Fibroblast of skin of left quadriceps (primary cell): ENCODE data around the gene ARHGAP45.
A peak's percentile ranks its signal among the peaks of the same experiment; 100 is the strongest.
"Not testable (repeated sequence)": the region's sequence is repeated elsewhere in the genome, so short reads cannot be mapped to it uniquely, and the experiment has no call there.

ENCODE experiments used
- DNase-seq, 2 experiments: peaks; one replicate each; pipeline ENCODE4 v3.0.0-alpha.2; 2013; ENCODE audit warnings: low read depth in 2 of 2

Gene ARHGAP45

DNA sequence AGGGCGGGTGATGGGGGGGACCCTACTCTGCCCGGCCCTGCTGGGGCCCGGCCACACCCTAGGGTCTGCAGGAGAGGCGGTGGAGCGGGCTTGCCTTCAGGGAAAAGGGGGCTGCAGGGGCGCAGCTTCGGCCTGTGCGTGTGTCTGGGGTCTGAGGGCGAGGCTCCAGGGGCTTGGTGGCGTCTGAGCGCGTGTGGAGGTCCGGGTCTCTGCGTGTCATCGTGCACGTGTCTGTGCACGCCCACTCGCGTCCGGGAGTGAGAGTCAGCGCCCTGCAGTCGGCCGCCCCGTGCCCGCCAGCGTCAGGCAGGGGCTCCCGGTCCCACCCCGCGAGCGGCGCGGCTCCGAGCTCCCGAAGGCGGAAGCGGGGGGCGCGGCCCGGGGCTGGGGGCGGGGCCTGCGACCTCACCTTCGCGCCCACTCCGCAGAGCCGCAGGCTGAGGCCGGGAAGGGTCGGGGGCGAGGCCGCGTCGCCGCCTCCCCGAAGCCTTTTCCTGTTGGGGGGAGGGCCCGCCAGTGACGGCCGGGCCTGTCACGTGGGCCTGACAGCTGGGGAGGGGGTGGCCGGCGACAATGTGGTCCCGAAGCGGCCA, at the start of gene ARHGAP45:
TSS of gene ARHGAP45 (plus strand) at position 420 of the 593 bp plus-strand sequence. CDS start 239 bp downstream, outside the sequence.
- no peak for DNase-seq

DNA sequence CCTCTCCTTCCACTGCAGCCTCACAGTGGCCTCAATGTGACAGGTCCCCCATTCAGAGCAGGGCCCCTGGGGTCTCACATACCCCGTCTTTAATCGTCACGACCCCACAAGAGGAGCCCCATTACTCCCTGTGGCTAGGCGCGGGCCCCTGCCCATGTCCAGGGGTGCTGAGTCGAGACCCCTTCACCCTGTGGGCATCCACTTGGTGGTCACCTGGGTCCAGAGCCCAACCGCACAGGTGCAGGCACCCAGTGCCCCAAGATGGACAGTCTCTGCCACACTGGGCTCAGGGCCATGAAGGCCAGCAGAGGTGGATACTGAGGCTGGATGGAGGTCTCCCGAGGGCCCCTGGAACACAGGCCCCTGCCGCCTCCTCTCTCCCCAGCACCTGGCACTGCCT, 49.1 kb upstream of the ARHGAP45 start:
- DNase-seq = no peak

DNA sequence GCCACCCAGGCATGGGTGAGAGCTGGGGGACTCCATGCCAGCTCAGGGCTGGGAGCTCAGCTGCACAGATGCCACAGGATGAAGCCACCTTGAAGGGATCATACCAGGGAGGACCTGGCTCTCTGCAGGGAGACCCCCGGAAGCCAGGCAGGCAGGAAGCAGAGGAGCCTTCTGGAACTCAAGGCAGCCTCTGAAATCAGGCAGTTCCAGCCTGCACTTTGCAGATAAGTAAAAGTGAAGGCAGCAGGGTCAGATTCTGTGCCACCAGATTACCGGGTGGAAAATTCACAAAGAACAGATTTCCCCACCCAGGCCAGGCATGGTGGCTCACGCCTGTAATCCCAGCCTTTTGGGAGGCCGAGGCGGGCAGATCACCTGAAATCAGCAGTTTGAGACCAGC, 48.6 kb upstream of the ARHGAP45 start:
- DNase-seq = no peak

DNA sequence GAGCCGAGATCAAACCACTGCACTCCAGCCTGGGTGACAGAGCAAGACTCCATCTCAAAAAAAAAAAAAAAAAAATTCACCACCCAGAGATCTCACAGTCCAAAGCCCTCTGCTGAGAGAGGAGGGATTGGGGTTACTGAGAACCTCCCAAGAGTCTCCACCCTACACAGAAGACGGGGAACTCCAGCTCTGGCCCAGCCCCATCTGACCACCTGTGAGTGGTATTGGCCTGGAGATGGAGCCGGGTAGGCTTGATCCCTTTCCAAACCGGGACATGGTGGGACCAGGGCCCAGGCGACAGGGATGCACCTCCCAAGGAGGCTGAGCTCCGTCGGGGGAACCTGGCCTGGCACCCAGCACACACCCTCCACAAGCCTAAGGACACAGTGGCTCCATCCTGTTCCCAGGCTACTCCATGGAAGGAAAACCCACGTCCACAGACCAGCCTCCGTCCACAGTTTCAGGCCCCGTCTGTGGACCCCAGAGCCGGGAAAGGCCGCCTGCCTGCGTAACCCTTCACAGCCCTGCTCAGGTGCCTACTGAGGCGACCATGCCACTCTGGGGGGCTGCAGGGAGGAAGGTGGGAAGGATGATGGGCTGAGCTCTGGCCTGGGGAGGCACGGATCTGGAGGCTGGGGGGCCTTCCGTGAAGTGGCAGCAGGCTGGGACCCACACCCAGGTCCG, 47.9 kb upstream of the ARHGAP45 start:
- no peak for DNase-seq

GRCh38 chr19:1019616-1019961, 47.4 kb upstream of the ARHGAP45 start:
- no peak for DNase-seq

GRCh38 chr19:1019980-1020867, 46.7 kb upstream of the ARHGAP45 start:
- no peak for DNase-seq

DNA sequence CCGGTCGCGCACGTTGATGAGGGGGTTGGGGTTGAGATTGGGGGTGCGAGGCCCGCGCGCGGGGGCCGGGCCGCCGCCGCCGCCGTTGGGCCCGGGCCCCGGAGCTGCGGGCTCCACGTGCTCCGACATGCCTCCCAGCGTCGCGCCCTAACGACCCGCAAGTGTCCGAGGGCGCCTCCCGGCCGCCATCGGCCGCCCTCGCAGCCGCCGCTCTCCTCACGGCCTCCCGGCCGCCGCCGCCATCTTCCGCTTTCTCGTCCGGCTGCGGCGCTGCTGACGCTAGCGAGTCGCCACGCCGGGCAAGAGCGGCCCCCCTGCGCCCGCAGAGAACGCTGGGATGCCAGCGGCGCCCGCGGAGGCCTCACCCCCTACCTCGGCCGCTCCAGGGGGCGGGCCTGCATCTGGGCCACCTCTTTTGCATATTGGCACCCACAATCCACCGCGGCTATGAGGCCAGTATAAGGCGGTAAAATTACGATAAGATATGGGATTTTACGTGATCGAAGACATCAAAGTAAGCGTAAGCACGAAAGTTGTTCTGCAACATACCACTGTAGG, 46.0 kb upstream of the ARHGAP45 start, which contains the start of gene TMEM259:
TSS of gene TMEM259 (minus strand) at position 256 of the 558 bp plus-strand sequence. CDS start at position 129, 127 bp downstream.
- peak; percentile 95 to 96 for DNase-seq

DNA sequence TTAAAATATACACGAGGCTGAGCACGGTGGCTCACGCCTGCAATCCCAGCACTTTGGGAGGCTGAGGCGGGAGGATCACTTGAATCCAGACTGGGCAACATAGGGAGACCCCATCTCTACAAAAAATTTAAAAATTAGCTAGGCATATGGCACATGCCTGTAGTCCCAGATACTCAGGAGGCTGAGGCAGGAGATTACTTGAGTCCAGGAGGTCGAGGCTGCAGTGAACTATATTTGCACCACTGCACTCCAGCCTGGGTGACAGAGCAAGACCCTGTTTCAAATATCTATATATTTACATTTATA, 43.1 kb upstream of the ARHGAP45 start:
- DNase-seq = not testable (repeated sequence)

DNA sequence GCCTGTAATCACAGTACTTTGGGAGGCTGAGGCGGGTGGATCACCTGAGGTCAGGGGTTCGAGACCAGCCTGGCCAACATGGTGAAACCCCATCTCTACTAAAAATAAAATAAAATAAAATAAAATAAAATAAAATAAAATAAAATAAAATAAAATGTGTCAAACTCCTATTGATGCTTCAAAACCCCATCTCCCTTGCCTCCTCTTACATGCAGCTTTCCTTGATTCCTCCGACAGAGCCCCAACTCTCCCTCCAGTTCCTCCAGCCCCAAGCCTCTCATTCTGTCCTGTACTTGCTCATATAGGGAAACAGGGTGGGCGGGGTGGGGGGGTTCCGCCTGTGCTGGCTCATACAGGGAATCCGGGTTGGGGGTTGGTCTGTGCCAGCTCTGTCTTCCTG, 41.9 kb upstream of the ARHGAP45 start:
- not testable (repeated sequence) for DNase-seq

GRCh38 chr19:1025960-1026782, 40.8 kb upstream of the ARHGAP45 start, which contains the start of gene CNN2:
TSS of gene CNN2 (plus strand) at chr19:1026608. CDS start at chr19:1026662, 54 bp downstream.
- DNase-seq = peak; percentile 70 to 72

DNA sequence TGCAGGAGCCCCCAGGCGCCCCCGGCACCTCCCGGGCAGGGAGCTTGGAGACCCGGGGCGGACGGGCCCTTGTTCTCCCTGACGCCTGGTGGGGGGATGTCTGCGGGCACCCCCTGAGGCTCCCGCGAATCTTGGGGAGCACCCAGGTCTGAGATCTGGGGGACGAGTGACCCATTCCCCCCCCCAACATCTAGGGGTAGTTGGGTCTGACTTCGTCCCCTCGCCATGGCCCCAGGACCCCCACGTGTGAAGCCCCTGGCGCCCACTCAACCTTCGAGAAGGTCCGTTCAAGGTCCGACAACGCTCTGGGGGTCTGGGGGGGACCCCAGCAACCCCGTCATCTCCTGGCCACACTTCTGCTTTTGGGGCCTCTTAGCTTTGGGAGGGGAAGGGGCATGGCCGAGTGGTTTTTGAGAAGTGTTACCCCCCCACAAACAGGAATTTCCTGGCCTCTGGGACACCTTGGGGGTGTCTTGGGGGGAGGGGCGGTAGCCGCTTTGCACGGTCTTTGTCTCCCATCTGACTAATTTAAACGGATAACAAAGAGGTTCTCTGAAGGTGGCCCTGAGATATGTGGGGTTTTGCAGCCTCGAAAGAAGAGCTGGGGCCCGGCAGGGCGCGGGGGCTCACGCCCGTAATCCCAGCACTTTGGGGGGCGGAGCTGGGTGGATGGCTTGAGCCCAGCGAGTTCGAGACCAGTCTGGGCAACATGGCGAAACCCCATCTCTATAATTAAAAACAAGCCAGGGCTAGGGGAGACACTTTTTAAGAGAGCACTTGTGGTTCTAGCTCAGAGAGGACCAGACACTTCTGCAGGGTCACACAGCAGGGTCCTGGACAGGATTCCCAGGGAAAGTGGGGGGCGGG, 40.0 kb upstream of the ARHGAP45 start:
- DNase-seq = no peak

- no peak for DNase-seq
Observed at GRCh38 chr19:1027650-1028061, 39.3 kb upstream of the ARHGAP45 start.

DNA sequence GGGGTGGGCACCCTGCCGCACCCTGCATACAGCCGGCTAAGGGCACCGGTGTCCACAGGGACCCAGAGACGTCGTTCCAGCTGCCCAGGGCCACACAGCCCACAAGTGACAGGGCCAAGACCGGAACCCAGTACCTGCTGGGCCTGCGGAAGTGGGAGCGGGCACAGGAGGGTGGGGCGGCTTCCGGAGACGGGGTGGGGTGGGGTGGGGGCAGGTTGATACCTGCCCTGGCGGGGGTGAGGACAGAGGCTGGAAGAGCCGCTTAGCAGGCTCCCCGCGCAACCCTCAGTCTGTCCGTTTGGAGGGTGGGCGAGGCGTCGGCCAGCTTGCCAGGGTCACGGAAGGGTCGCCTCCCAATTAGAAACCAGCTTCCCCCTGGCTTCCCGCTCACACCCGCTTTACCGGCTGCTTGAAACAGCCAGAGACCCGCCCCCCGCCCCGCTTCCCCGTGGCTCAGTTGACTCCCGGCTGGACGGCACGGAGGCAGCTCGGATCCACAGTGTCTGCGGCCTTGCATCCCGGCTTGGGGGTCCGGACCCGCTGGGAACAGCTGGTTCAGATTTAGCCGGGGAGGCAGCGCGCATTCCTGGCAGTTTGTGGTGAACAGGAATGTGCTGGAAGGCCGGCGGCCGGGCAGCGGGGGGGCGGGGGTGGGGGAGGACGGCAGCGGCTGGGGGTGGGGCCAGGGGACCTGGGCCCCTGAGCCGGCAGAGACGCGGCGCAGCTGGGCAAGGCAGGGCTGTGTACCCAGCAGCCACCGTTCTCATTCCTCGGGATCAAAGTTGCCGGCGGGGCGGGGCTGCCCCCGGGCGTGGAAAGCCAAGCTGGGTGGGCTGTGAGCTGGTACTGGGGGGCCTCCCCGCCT, 38.7 kb upstream of the ARHGAP45 start:
- DNase-seq = peak; percentile 97

DNA sequence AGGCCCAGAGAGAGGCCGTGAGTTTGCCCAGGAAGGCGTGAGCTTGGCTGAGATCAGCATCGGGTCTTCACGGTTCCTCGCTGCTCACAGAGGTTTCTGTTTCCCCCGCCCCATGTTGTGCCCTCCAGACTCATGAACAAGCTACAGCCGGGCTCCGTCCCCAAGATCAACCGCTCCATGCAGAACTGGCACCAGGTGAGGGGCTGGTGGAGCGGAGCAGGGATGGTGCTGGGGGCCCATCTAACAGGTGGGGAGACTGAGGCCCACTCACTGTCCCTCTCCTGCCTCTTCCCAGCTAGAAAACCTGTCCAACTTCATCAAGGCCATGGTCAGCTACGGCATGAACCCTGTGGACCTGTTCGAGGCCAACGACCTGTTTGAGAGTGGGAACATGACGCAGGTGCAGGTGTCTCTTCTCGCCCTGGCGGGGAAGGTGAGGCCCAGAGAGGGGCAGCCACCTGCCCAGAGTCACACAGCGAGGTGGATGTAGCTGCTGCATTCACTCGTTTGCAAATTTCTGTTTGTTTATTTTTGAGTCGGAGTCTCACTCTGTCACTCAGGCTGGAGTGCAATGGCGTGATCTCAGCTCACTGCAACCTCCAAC, 34.6 kb upstream of the ARHGAP45 start:
- DNase-seq = no peak

DNA sequence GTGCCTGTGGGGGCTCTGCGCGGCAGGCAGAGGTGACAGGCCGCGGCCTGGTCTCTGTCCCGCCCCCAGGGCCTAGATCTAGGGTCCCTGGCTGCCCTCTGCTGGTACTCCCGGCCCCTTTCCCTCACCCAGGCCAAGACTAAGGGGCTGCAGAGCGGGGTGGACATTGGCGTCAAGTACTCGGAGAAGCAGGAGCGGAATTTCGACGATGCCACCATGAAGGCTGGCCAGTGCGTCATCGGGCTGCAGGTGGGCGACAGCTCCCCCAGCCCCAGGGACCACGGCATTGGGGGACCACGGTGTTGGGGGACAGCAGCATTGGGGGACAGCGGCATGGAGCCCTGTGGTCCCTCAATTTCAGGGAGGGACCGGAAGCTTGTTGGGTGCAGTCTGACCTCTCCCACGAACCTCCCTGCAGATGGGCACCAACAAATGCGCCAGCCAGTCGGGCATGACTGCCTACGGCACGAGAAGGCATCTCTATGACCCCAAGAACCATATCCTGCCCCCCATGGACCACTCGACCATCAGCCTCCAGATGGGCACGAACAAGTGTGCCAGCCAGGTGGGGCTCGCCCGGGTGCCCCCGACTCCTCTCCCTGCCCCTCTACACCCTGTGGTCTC, 30.9 kb upstream of the ARHGAP45 start:
- no peak for DNase-seq

DNA sequence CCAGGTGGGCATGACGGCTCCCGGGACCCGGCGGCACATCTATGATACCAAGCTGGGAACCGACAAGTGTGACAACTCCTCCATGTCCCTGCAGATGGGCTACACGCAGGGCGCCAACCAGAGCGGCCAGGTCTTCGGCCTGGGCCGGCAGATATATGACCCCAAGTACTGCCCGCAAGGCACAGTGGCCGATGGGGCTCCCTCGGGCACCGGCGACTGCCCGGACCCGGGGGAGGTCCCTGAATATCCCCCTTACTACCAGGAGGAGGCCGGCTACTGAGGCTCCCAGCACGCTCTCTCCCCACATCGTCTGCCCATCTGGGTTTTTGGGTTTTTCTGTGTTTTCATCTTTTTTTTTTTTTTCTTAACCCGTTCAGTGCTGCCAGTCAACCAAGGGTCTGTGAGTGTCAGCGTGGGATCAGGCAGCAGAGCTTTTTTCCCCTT, 29.3 kb upstream of the ARHGAP45 start:
- no peak for DNase-seq

DNA sequence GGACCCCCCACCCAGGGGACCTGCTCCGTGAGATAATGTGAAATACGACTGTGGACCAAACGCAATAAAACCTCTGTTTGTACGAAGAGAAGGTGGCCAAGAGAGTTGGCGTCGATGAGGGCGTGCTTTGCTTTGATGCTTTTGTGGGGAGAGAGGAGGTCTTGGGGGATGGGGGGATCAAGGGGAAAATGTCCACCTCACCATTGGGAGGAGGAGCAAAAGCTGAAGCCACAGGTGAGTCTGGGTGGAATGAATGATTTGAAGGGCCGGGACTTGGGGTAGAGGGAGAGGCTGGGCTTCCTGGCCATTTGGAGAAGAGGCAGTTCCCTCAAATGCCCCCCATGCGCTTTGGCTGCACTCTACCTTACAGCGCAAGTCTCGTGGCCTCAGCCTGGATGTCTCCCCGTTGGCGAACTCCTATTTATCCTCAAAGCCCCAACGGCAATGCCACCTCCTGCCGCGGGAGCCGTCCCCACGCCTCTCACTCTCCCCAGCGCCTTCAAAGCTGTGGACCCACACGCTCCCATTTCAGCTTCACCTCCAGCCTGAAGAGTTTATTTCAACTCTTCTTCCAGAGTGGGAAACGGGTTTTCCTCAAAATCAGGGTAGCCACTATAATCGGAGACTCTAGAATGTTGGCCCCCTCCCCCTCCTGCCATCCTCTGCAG, 27.9 kb upstream of the ARHGAP45 start:
- DNase-seq = no peak
